Fibroblast of skin of abdomen (primary cell): ENCODE data around the gene RPS19.
"Not testable (repeated sequence)": the region's sequence is repeated elsewhere in the genome, so short reads cannot be mapped to it uniquely, and the experiment has no call there.

Experiments
- DNase-seq: peaks from one replicate; pipeline ENCODE4 v3.0.0-alpha.2; 2013

RPS19 gene

DNA sequence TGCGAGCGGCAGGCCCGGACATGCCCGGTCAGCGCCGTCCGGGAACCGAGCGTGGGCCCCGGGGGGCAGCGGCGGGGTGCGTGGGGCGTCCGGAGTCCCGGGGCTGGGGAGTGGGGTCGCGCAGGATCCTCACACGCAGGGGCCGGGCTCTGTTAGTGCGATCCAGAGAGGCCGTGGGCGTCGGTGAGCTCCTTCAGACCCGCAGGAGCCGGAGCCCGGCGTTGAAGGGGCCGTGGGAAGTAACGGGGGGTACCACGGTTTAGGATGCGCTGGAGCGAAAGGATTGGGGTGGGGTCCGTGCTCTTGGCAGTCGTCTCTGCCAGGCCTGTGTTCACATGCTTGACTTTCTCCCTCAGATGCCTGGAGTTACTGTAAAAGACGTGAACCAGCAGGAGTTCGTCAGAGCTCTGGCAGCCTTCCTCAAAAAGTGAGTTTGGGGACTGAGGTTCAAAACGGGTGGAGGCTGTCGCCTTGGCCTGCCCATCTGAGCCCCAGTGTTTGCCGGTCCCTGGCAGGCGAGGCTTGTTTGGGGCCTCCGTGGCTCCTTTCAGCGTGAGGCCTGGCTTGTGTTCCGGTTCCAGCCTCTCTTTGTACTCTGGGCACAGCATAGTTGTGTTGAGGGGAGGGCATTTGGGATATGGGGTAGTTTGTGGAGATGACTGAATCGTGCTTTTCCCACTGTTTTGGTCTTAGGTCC, 512 bp downstream of the RPS19 start:
- DNase-seq, result no peak

- DNase-seq, result no peak
Measured at GRCh38 chr19:41861116-41861768, 1.2 kb downstream of the RPS19 start.

GRCh38 chr19:41861846-41862245, 1.8 kb downstream of the RPS19 start:
- DNase-seq, result no peak

GRCh38 chr19:41862445-41862986, 2.5 kb downstream of the RPS19 start:
- DNase-seq, result no peak

- no peak for DNase-seq
Measured at GRCh38 chr19:41863209-41863931, 3.3 kb downstream of the RPS19 start.

- DNase-seq, result no peak
Measured at GRCh38 chr19:41864374-41864773, 4.3 kb downstream of the RPS19 start.

GRCh38 chr19:41866284-41866683, 6.2 kb downstream of the RPS19 start:
- DNase-seq, result no peak

GRCh38 chr19:41868120-41868988, 8.3 kb downstream of the RPS19 start:
- DNase-seq, result no peak

GRCh38 chr19:41868989-41869300, 8.9 kb downstream of the RPS19 start:
- DNase-seq, result no peak

GRCh38 chr19:41869374-41869955, 9.4 kb downstream of the RPS19 start:
- no peak for DNase-seq

DNA sequence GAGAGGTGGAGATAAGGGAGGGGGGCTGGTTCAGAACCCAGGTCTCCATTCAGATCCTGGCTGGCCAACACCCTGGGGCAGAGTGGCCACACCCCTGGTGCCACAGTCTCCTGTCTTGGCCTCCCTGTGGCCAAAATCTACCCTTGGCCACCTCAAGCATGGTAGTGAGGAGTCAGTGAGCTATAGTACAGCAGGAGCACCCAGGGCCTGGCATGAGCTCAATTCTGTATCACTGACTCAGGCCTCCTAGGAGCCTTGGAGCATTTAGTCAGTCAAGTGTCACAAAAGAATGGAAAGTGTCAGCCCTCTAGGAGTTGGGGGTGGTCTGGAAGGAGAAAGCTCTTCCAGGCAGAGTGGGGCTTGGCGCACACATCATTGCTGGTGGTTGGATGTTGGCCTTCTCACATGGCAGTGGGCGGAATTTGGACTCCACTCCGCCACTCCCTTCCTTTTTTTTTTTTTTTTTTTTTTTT, 10.4 kb downstream of the RPS19 start:
- peak; percentile 31 for DNase-seq

DNA sequence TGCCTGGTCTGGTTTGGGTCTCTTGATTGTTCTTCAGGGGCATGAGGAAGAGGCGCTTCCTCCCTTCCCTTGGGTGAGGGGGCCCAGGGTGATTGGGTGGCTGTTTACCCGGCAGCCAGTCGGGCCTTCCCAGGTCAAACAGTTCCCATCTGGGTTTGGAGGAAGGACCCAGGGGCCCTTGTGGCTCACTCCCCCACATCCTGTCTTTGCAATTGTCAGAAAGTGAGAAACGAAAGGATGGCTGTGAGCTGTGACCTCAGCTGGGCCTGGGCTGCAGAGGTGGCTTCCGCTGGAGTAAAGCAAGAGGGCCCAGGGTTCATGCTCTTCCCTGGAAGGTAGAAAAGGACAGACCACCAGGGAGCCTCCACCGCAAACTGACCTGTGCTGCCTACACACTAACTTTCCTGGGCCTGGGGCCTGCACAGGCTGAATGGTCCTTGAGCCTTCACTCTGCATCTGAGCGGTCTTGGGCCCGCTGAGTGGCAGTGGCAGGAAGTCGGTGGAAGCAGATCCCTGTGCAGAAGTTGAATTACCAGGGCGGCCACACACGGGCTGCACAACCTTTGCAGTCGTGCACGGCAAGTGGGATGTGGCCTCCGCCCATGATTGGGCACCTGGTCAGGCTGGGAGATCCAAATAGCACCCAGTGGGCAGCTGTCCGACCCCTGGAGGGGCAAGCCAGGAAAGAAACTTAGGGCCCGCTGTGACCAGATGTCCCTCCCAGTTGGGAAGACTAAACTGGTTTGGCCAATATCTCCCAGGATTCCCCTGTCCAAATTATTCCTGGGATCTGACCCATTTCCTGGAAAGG, 11.7 kb downstream of the RPS19 start:
- no peak for DNase-seq

DNA sequence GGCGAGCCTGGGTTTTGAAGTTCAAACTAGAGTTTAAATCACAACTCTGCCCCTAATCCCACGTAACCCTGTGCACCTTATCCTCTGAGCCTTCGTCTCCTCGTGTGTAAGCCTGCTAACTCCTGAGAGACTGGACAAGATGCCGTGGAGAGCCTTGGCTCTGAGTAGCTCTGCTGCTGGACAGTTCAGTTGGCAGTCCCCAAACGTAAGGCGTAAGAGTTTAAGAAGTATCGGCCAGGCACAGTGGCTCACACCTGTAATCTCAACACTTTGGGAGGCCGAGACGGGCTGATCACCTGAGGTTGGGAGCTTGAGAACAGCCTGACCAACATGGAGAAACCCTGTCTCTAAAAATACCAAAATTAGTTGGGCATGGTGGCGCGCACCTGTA, 12.3 kb downstream of the RPS19 start:
- no peak for DNase-seq

DNA sequence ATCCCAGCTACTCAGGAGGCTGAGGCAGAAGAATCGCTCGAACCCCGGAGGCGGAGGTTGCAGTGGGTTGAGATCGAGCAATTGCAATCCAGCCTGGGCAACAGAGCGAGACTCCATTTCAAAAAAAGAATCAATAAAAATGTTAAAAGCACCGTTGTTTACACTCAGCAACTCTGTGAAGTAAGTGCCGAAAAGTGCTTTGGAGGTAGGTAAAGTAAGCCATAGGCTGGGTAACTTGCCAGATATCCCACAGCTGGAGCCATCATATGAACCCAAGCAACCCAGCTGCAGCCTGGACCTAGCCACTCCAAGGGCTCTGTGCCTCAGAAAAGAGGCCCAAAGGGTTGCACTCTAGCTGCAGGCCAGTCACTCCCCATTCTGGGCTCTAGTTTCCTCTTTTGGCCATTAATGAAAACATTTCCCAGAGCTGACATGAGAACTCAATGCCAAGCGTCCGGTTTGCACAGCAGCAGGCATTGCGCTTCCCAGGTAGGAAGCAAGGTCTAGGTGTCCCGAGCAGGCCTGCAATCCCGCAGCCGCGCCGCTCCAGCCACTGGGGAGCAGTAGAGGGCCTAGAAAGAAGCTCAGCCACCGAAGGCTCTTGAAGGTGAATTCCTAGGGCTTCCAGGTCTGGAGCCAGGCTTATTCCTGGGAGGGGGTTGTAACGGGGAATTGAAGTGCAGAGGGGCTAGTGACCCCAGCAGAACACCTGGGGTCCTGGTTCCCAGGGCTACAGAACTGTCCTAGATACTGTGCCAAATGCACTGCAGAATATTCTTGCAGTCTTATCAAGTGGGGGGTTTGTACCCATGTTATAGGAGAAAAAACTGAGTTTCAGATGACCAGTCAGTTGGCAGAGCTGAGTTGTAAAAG, 13.0 kb downstream of the RPS19 start:
- peak; percentile 53 for DNase-seq

DNA sequence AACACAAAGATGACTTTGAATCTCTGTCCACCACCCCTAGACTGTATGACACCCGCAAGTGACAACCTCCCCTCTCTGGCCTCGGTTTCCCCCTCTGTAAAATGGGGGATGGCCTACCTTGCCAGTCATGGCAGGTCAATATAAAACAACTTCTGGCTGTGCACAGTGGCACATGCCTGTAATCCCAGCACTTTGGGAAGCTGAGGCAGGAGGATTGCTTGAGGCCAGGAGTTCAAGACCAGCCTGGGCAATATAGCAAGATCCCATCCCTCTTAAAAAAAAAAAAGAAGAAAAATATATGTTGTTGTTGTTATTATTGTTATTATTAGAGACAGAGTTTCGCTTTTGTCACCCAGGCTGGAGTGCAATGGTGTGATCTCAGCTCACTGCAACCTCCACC, 15.9 kb downstream of the RPS19 start:
- not testable (repeated sequence) for DNase-seq

GRCh38 chr19:41876847-41877832, 17.1 kb downstream of the RPS19 start, which contains the start of gene CD79A:
CD79A (plus strand) TSS chr19:41877279; CDS start chr19:41877305, 26 bp downstream.
- DNase-seq, result no peak

- no peak for DNase-seq
Measured at GRCh38 chr19:41877916-41878905, 18.2 kb downstream of the RPS19 start.
